Measurements from ENCODE around the gene SLC10A7.

SLC10A7 gene

DNA sequence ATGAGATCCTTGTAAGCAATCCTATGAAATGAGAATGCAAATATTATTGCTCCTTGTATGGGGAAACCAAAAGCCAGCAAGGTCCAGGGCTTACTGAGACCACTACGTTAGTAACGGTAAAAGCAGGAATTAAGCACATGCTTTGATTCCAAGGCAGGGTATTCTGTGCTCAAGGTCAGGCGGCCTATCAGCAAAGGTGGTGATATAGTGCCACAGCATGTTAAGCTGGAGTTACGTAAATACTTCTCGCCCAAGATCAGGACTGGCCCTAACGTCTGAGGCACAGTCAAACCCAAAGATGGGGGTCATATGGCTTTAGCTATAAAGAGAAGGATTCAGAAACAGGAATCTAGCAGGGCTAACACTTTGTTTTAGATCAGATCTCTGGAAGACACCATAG, 27.6 kb downstream of the SLC10A7 start:
- DNase-seq: no peak

DNA sequence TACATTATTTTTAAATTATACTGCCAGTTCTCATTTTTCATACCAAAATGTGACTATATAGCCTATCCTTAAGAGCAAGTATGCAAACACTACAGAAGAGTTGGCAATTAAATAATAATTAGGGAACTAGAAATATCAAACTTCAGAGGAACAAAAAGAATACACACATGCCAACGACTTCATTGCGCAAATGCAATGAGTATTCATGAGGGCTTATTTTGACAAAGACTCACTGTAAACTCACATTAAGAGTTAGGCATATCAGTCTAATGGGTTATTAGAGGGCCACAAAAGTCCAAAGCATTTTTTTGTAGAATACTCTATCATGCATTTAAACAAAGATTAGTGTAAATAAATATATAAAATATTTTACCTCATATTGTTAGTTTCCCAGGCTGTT, 31.6 kb downstream of the SLC10A7 start:
- DNase-seq: no peak

DNA sequence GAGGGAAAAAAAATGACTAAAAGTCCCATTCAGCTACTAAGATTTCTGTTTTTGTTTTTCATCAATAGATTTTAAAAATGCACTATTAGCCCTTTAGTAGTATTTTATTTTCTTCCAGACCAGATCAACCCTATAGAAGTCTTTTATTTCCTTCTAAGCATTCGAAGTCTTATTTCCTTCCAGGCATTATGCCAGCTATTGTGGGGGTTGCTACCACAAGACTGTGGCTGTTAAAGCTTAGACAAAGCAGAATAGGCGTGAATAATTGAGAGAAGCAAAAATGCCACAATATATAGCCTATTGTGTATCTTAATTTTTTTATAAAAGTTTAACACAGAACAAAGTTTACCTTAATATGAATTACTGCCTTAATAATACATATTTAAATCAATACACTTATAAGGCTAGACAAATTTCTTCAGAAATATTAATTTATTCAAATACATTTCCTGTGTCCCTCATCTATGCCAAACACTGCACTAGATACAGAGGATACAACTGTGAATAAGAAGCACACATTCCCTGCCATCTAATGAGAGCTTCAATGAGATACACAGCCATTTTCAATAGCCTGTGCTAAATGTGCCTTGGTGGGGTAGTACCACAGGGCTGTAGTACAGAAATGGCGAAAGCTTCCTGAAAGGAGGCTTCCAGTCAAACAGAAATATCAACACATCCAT, 33.1 kb downstream of the SLC10A7 start:
- no peak for DNase-seq

DNA sequence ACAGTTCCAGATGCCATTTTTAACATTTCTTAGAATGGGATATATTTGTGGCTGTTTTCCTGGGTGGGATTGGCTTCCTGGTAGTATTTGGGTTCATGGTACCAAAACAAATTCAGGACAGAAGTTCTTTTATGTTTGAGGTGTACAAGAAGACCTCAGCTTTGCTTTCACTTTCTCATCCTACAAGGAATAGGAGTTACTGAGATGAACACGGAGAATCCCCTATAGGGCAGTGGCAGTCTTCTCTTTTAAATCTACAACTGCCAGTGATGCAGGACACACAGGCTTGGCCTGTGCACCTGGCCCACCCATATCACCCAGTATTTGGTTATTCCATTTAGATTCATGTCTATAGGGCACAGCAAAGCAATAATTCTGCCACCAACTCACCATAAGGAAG, 35.2 kb downstream of the SLC10A7 start:
- DNase-seq: no peak

DNA sequence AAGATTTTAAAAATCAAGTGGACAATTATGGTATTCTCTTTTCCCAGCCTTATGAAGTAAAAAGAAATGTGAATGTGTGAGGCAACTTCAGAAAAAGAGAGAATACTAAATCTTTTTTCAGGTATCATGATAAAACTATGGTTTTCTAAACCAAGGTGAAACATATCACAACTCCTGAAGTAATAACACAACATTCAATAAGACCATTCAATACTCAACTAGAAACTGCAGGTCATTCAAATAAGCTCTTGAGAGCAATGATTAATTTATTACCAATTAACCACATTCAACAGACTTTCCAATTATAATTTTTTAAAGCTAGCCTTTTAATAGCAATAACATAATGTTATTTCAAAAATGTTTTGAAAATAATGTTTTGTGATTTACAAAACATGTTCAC, 35.8 kb downstream of the SLC10A7 start:
- DNase-seq: no peak

DNA sequence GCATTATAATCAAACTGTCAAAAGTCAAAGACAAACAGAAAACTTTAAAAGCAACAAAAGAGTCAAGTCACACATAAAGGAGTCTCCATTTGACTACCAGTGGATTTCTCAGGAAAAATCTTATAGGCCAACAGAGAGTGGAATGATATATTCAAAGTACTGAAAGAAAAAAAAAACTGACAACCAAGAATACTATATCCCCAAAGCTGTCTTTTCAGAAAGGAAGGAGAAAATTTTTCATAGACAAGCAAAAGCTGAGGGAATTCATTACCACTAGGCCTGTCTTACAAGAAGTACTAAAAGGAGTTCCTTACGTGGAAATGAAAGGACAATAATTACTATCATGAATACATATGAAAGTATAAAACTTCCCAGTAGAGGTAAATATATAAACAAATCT, 39.0 kb downstream of the SLC10A7 start:
- no peak for DNase-seq

DNA sequence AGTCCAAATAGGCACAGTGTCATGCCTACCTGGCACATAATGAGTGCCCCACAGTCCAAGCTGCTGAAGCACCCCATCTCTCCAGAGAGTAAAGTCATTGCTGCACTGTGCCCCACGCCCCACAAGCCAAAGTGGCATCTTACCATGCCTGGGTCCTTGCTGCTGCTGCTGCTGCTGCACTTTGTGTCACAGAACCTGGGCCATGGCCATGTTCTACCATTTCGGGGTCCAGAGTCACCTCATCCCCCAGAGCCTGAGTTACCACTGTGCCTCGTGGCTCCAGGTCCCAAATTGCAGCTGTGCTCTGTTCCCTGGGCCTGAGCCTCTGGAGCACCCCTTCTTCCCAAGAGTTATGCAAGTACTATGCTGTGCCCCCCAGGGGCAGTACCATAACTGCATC, 40.5 kb downstream of the SLC10A7 start:
- no peak for DNase-seq

DNA sequence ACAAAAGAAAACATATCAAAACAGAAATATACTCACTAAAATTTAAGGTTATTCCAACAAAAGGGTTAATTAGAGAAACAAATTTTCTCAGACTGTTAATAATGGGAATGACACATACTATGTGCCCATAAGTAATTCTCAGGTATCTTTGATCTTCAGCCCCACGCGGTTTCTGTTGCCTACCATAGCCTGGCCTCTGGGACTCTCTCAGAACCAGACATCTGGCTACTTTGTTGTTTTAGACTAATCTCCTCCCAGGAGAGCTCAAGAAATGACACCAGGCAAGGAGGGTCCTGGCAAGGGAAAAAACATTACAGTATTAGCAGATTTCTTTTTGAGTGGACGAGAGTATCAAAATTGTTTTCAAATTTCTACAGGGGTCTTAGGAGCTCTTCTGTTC, 43.7 kb downstream of the SLC10A7 start:
- no peak for DNase-seq

DNA sequence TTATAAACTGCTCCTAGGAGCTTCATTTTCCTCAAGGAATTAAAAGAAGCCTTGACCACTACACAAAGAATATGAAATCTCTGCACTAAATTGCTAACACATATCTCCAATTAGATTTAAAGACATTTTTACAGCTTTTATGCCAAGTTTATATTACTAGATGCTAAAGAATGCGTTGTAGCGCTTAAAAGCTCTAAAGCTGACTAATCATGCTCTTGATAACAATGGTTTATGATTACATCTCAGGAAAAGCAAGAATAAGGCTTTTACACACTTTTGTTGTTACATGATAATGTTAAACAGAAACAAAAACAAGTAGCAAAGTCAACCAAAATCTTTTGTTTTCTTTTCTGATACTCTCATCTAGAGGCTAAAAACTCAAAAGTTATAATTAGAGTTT, 44.7 kb downstream of the SLC10A7 start:
- DNase-seq: no peak

DNA sequence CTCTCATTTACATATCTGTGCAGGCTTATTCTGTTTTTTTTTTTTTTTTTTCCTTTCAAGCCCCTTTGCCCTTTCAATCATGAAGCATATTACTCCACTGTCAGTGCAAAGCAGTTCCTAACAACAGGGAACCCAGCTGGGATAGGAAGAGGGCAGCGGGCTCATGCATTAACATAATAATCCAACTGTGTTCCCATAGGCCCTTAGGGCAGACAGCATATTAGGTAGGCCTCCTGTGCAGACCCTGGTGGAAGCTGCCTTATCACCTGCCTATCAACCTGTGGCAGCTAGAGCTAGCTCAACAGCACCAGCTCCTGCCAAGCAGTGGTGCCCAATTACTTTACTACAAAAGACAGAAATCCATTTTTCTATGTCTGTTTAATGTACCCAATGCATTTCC, 49.3 kb downstream of the SLC10A7 start:
- no peak for DNase-seq

DNA sequence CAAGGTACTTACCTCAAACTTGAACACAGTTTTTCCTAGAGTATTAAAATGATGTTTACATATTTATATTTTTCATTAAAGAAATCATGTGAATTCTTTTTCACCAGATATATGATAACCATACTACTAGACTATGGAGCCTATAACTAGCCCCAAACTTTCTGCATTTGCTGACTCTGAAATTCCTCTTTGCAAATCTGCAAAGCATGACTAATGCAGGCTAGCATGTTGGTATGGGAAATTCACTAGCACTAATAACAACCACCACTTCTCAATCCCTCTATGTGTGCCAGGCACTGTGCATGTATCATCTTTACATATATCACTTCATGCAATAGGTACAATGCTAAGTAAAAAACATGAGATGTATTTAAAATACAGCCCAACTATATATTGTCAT, 51.1 kb downstream of the SLC10A7 start:
- no peak for DNase-seq

DNA sequence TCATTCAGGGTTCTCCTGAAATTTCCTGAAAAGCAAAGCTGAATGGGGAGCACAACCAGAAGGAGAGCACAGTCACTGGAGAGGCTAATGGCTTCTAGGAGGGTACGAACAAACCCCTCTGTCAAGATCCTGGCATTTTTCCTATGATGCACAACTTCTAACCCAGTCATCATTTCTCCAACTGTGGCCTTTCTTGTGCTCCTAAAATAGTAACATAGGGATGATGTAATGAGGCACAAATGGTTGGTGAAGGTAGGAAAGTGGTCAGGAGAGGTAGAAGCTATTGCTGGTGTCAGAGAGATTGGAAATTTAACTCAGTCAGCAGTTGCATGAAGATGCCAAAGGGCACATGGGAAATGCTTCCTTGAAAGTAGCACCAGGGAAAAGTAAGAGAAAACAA, 52.7 kb downstream of the SLC10A7 start:
- DNase-seq: no peak

DNA sequence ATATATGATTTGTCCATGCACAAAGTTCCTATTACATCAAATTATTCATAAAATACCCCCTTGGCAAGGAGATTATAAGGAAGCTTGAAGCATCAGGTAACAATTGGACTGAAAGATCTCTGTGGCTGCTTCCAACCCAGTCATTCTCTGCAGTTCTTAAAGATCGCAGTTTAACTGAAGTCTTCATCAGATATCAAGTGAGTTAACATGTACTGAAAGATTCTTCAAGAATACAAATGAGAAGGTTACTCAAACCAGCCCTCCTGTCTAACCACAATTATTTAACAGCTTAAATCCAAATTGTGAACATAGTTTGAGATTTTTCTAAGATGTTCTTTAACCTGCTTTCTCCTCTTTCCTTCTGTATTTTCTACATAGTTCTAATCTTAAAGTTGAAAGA, 56.1 kb downstream of the SLC10A7 start:
- DNase-seq: no peak

DNA sequence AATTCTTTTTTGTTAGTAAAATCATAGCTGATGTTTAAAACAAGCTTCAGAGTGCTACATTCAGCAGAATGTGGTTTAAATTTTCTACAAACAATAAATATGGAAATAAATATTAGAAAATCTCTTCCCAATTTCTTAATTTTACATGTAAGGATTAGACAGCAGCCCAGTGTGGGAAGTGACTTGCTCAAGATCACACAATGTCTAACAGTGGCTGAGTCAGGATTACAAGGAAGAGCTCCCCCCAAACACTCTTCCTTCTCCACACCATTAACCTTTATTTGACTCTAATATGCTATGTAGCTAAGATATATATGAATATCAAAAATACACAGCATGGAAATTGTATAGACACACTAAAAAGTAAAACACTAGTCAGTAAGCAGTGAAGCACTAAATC, 59.5 kb downstream of the SLC10A7 start:
- peak; percentile 25 to 32 for DNase-seq

DNA sequence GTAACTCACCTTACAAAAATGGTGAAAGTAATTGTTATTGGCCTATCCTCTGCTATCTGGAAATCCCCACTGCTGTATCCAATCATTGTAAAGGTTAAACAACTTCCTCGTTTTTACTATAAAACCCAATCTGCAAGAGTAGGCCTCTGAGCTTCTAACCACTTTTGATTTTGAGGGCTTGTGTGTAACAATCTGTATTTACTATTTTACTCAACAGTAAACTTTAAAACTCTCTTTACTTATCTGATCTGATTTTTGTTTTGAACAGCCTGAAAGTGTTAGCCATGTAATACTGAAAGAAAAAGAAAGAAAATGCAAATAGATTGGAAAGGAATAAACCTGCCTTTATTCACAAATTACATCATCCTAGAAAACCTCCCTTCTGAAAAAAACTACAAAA, 63.1 kb downstream of the SLC10A7 start:
- peak; percentile 24 to 33 for DNase-seq

DNA sequence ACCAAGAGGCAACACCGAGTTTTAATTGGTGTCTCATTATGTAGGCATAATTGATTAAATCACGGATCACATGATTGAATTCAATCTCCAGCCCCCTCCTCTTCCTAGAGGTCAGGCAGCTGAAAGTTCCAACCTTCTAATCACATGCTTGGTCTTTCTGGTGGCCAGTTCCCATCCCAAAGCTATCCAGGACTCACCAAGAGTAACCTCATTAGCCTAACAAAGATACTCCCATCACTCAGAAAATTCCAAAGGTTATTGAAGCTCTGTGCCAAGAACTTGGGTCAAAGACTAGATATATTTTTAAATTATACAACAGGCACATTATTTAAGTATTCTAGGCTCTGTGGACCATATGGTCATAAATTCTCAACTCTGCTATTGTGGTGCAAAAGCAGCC, 65.1 kb downstream of the SLC10A7 start:
- no peak for DNase-seq

DNA sequence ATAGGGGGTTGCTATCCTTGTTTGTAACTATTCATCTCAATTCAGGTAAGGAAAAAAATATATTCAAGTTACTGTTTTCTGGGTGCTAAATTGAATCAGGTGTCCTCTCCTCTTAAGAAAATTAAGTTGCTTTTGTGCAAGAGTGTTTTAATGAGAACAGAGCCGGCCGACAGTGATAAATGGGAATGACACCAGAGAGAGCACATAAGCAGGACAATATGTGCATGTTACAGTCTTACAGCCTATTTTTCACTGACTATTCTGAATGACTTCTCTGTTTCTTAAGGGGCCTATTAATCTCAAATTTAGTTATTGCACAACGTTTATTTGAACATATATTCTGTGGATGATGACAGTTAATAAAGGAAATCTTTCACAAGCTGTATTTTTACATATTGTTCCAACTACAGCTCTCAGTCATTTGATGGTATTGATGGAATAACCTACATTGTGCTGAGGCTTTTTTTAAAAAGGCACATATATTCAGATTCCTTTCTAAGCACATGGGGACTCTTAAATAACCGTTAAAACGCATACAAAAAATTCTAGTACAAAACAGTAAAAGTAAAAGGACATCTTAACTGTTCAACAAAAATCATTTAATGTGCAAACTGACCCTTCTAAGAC, 68.4 kb downstream of the SLC10A7 start:
- DNase-seq: no peak

DNA sequence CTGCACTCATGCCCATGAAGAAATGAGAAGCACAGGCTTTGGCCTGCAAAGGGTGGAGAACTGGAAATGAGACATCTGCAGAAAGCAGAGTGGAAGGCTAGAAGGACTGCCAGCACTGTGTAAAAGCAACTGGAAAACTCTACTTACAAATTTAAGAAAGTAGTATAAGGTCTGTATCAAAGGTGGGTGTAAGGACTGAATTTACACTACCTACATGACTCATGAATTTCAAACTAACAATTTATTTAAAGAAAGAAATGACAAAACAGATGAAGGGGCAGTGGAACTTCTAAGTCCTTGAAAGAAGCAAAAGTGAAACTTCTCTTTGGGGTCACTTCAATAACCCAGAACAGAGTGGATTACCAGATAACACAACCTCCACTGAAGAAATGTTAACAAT, 71.2 kb downstream of the SLC10A7 start:
- no peak for DNase-seq

DNA sequence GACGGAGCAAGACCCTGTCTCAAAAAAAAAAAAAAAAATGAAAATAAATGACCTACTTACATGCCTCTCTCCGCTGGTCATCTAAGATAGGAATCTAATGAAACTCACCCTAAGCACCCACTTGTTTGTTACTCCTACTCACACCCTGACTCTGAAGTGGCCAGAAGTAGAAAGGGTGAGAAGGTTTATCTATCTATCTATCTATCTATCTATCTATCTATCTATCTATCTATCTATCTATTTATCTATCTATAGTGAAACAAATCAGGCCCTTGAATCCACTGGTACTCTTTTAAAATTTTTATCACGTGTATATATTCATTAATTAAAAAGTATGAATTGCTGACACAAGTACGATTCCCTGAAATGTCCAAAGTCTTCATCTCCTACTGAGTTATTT, 75.2 kb downstream of the SLC10A7 start:
- DNase-seq: no peak

DNA sequence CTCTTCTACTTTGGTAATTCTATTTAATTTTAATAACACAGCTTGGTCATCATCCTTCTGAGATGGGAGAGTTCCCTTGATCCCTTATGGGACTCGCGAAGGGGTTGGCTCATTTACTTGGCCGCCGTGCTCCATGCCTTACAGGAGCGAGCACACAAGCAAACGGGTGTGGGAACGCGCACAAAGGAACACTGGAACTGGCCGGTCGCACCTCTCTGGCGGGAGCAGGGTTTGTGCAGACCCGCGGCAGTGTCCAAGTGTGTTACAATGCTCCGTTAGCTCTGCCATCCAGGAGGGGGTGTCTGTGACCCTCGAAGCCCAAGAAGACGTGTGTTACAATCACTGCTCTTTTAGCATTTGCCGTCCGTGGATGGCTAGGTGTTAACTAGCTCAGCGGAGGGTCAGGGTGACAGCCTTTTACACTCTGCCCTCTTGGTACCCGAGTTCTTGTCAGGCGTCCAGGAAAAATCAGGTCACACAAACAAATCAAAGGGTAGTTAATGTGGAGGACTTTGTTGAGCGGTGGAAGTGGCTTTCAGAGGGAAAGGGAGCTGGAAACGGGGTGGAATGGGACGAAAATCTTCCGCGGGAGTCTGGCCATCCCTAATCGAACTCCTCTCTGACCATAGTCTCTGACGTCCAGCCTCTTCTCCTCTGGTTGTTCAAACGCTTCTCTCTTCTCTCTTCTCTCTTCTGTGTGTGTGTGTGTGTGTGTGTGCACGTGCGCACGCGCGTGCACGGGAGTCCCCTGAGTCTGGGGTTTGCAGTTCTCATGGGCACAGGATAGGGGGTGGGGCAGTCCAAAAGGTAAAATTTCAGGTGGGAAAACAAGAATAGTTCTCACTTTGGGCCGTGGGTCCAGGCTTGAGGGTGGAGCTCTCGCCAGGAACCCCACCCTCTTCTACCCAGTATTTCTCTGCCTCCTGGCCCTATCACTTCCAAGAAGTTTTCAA, 76.3 kb downstream of the SLC10A7 start:
- no peak for DNase-seq

DNA sequence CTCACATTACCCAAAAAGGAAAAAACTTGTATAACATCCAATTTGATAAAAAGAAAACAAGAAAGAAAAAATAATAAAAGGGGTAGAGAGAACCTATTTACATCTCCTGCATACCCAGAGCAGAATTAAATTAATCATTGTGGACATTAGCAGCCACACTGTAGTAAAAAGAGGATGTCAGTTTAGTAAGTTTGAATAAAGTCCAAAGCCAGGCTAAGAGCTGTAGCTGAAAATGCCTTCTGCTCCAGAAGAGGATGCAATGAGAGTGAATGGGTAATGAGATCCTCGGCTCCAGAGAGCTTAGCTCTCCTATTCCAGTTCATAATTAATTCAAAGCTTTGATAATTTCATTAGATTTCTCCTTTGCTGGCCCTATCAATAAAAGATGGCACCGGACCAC, 78.2 kb downstream of the SLC10A7 start:
- no peak for DNase-seq

DNA sequence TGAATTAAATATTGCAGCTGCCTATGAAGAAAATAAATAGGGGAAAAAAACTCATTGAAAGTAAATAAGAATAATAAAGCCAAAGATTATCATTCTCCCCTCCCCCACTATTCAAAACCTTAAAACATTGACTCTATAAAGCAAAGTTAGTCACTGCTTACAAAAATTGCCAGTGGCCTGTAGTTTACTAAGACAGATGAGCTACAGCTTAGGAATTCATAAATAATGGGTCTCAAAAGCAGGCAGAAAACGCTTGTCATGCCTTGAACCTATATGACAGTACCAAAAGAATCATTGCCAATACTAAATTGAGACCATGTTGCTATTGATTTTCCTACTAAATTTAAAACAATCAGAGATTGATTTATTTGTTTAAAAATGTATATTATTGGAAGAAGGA, 78.9 kb downstream of the SLC10A7 start:
- DNase-seq: no peak

DNA sequence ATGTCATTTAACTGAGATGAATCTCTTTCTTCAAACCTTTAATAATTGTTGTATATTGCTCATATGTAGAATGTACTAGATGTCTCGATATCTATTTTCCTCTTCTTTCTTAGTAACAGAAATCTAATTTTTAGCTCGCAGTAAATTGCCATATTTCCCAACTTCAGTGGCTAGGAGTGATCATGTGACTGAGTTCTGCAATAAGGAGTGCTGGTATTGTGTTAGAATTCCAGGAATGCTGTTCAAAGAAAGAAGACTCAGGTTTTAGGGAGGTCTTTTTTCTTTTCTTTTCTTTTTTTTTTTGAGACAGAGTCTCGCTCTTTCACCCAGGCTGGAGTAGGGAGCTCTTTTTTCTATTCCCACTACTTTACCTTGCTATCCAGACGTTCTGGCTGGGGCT, 81.7 kb downstream of the SLC10A7 start:
- no peak for DNase-seq

DNA sequence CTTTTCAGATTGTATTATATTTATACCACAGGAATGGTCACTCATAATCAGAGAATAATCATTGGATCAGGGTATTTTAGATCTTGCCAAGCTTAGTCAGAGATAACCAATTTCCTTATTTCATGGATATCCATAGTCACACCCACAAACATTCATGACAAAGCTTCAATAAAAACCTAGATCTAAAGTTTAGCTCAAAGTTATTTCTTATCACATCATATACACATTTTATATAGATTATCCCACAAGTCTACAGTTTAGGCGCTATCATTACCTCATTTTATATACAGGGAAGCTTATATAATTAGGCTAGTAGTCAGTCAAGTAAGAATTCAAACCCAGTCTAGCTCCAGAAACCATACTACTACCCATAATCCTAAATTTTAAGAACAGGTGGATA, 82.3 kb downstream of the SLC10A7 start:
- no peak for DNase-seq

Measured in inflammatory macrophage treated with lipopolysaccharide for 1 hour (primary cell).